Kidney (tissue), 14 donors: ENCODE results near the gene SNX14. TPM values are rescaled to one million over a fixed set of nuclear protein-coding genes. Genes with fewer than 3 reads are reported as not detected.

Source experiments
- DNase-seq, 5 donors: peaks; one replicate each; pipeline ENCODE4 v3.0.0-alpha.2; 2013 to 2020
- FAIRE-seq: peaks from 2 replicates; lab custom pipeline; 2012; peaks lifted over from hg19 to GRCh38; lab: Jason Lieb, UNC
- H3K27ac ChIP-seq, 2 donors: one replicate each; pipeline ENCODE4 v1.7.0; 2013; ENCODE audit warnings: low read depth in 2 of 2, low read length in 2 of 2, inconsistent platforms in 1 of 2
- H3K27me3 ChIP-seq: one replicate; pipeline ENCODE4 v1.7.1; 2013; ENCODE audit warnings: low read length, inconsistent platforms; ENCODE audit not compliant: control insufficient read depth, insufficient read depth
- H3K36me3 ChIP-seq, 3 donors: one replicate each; pipeline versions ENCODE4 v1.7.0 to v1.7.1; 2013; ENCODE audit warnings: low read length in 3 of 3, control low read depth in 1 of 3, inconsistent platforms in 1 of 3; ENCODE audit not compliant: insufficient read depth in 3 of 3, control insufficient read depth in 2 of 3
- H3K4me1 ChIP-seq, 3 donors: one replicate each; pipeline versions ENCODE4 v1.7.0 to v1.7.1; 2013; ENCODE audit warnings: low read length in 3 of 3, inconsistent platforms in 1 of 3, low read depth in 1 of 3; ENCODE audit not compliant: control insufficient read depth in 2 of 3, insufficient read depth in 2 of 3
- H3K4me3 ChIP-seq, 3 donors: one replicate each; pipeline versions ENCODE4 v1.7.0 to v1.8.1; 2013; ENCODE audit warnings: low read length in 3 of 3, control low read depth in 1 of 3, inconsistent platforms in 1 of 3
- H3K9ac ChIP-seq, 3 donors: one replicate each; pipeline versions ENCODE4 v1.7.0 to v1.7.1; 2013; ENCODE audit warnings: low read length in 3 of 3, control low read depth in 1 of 3, inconsistent platforms in 1 of 3
- H3K9me3 ChIP-seq, 3 donors: one replicate each; pipeline versions ENCODE4 v1.7.0 to v1.7.1; 2013; ENCODE audit warnings: low read length in 3 of 3, control low read depth in 1 of 3, inconsistent platforms in 1 of 3; ENCODE audit not compliant: control insufficient read depth in 2 of 3, insufficient read depth in 1 of 3
- intact Hi-C: fragments of 100-400 bp; cut with DNase I; formaldehyde crosslinking; loops from one replicate; pipeline ENCODE4 v1.11.1; 2022
- polyA plus RNA-seq: library from polyadenylated mRNA; stranded (reverse); fragments of 350-450 nt; fragmentation: Illumina TruSeq; extraction: RNeasy Lipid Tissue Mini Kit (QIAGEN cat#74804); gene quantifications from one replicate; pipeline ENCODE4 v1.2.3, GENCODE V29; 2014; ENCODE audit warnings: low read depth, low replicate concordance; ENCODE audit not compliant: insufficient read depth
- total RNA-seq: library from RNA; stranded (reverse); fragmentation: NEBNext Ultra II Directional; extraction: Animal tissue kit (Norgen Biotek cat#: 25700); gene quantifications from one replicate; pipeline ENCODE4 v1.2.1, GENCODE V29; 2021
- TF ChIP-seq, protein P1 (sequence below): IDR thresholded peaks from 3 replicates; pipeline ENCODE4 v1.5.1; 2012; ENCODE audit warnings: mild to moderate bottlenecking, moderate library complexity, borderline replicate concordance; ENCODE audit not compliant: insufficient read depth; ENCODE audit errors: extremely low read depth
- donor health status: control.
- donor health status: control.
- donor health status: control.
- donor health status: control.
- donor health status: control.
- donor health status: DM: yes; HTN: yes; CAD: no.
- donor health status: Normal renal cell carcinoma (clear cell type).

The SNX14 gene
- total and polyA plus RNA-seq, 2 donors from 2014 or later: 100 to 125 TPM

DNA sequence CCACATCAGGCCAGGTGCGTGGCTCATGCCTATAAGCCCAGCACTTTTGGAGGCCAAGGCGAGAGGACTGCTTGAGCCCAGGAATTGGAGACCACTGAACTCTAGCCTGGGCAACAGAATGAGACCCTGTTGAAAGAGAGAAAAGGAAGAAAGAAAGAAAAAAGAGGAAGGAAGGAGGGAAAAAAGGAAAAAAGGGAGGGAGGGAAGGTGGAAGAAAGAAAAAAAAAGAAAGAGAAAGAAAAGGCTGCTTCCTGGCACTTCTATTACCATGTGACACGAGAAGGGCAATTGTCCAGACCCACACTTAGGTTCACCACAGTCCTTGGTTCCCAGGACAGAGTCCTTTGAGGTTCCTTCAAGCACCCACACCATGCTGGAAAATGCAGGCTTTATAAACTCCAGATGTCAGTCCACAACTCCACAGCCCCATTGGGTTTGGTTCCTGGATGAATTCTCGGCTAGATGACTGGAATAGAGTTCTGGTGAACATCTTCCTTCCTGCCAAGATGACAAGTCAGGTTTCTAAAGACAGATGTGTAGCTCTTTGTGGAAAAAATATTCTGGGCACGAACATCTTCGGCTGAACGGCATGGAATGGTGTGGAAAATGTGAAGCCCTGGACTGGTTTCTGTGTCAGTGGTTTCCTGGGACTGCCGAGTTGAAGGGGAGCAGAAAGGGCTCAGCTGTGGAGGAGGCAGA is 111.3 kb downstream of the SNX14 start:
- TF ChIP-seq, protein P1, sequence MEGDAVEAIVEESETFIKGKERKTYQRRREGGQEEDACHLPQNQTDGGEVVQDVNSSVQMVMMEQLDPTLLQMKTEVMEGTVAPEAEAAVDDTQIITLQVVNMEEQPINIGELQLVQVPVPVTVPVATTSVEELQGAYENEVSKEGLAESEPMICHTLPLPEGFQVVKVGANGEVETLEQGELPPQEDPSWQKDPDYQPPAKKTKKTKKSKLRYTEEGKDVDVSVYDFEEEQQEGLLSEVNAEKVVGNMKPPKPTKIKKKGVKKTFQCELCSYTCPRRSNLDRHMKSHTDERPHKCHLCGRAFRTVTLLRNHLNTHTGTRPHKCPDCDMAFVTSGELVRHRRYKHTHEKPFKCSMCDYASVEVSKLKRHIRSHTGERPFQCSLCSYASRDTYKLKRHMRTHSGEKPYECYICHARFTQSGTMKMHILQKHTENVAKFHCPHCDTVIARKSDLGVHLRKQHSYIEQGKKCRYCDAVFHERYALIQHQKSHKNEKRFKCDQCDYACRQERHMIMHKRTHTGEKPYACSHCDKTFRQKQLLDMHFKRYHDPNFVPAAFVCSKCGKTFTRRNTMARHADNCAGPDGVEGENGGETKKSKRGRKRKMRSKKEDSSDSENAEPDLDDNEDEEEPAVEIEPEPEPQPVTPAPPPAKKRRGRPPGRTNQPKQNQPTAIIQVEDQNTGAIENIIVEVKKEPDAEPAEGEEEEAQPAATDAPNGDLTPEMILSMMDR: no peak
- Histone ChIP-seq H3K27me3 (no peaks in the 10 kb centered on the region), H3K4me1 (no peaks in the 10 kb centered on the region), H3K4me3 (no peak overlapping the region), H3K9me3 (no peaks in the 10 kb centered on the region), H3K9ac (no peak overlapping the region), H3K27ac (no peak overlapping the region), H3K36me3 (no peaks in the 10 kb centered on the region)
- DNase-seq (no peak), FAIRE-seq (no peak)
- intact Hi-C loops: loop anchor here (5.0 kb wide), 1 partner anchor 130 kb away; no protein-coding TSS in a partner anchor

DNA sequence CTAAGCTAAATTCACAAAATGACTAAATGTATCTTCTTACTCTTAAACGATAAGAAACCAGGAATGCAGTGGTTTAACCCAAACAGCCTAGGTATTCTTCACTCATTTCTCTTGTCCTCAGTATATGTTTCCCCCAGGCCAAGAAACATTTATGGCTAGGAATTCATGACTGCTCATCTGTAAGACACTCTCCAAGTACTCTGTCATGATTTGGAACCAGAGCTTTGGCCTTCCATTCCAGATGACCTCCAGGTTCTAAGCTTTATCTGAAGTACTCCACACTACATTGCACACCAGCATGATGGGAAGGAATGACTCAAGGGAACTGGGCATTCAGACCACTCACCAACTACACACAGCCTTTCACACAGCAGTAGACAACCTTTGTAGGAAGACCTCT is 114.5 kb downstream of the SNX14 start:
- no peaks in the 10 kb centered on the region for H3K27me3 ChIP-seq
- DNase-seq (no peak), FAIRE-seq (no peak)
- H3K36me3 ChIP-seq: no peaks in the 10 kb centered on the region
- H3K9me3 ChIP-seq: no peaks in the 10 kb centered on the region
- H3K4me1 ChIP-seq: no peaks in the 10 kb centered on the region
- TF ChIP-seq, protein P1: no peak
- H3K27ac ChIP-seq: no peak overlapping the region
- H3K9ac ChIP-seq: no peak overlapping the region
- intact Hi-C loops: no loop called here
- H3K4me3 ChIP-seq: no peak overlapping the region

DNA sequence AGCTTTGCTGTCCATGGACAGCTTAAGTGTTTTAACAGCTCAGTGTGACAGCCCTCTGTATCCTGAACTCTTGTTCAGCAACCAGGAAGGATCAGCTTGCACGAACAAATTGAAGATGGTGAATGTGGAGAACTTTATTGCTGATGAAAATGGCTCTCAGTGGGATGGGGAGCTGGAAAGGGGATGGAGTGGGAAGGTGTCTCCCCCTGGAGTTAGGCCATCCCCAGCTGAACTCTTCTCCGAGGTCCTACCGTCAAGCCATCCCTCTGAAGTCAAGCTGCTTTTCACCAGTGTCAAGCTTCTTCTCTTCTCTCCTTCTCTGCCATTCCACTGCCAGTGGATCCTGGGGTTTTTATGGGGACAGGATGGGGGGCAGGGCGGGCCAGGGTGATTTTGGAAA is 117.1 kb downstream of the SNX14 start:
- Histone ChIP-seq H3K27me3 (no peaks in the 10 kb centered on the region), H3K4me1 (no peaks in the 10 kb centered on the region), H3K4me3 (no peak overlapping the region), H3K27ac (no peak overlapping the region), H3K36me3 (no peaks in the 10 kb centered on the region), H3K9ac (no peak overlapping the region), H3K9me3 (no peaks in the 10 kb centered on the region)
- DNase-seq: no peak
- TF ChIP-seq, protein P1: no peak
- intact Hi-C loops: no loop called here
- FAIRE-seq: no peak

DNA sequence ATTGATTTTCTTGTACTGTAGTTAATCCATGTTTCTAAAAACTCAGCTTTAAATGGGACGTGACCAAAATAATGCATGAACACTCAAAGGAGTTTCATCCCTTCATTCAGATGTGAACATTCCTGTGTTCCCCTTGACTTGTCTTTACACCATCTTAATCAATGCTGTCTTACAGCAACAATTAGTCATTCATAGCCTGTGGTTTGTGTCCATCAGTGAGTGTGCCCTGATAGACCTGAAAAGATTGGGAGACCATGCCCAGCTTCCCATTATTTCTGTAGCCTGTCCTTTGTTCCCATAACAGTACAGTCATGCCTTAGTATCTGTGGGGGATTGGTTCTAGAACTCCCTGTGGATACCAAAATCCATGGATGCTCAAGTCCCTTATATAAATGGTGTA is 119.9 kb downstream of the SNX14 start:
- intact Hi-C loops: no loop called here
- Histone ChIP-seq H3K9me3 (no peaks in the 10 kb centered on the region), H3K27me3 (no peaks in the 10 kb centered on the region), H3K27ac (no peak overlapping the region), H3K9ac (no peak overlapping the region), H3K36me3 (no peaks in the 10 kb centered on the region), H3K4me3 (no peak overlapping the region), H3K4me1 (no peaks in the 10 kb centered on the region)
- TF ChIP-seq, protein P1: no peak
- DNase-seq: no peak
- FAIRE-seq: no peak
